Measurements from ENCODE around the gene PTBP2. TPM values are rescaled to one million over a fixed set of nuclear protein-coding genes. Genes with fewer than 3 reads are reported as not detected.

Gene PTBP2
- total and polyA plus RNA-seq, 10 of the 15 experiments (the other 5 are each of a cell fraction or from before 2014, with no cell fraction given) = 5.8 to 17.5 (median 11.1) TPM

DNA sequence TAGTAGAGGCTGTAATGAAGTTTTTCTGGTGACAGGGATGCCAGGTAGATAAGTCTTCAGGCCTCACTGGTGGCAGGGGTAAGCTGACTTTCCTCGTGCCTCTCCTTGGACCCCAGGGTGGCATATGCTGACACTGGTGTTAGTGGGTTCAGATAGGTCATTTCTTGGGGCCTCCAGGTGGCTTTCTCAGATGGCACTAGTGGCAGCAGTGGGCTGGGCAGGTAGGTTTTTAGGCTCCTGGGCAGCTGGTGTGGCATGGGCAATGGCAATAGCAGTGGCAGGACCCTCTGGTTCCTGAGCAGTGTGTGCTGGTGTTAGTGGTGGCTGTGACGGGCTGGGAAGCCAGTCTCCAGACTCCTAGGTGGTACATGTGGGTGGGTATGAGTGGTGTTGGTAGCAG, 140.3 kb downstream of the PTBP2 start:
- no TSS peak for BruUV-seq (replicated peaks)
- CTCF ChIA-PET = no interaction called here
- in situ Hi-C loops (cut with MboI) = no loop called here

DNA sequence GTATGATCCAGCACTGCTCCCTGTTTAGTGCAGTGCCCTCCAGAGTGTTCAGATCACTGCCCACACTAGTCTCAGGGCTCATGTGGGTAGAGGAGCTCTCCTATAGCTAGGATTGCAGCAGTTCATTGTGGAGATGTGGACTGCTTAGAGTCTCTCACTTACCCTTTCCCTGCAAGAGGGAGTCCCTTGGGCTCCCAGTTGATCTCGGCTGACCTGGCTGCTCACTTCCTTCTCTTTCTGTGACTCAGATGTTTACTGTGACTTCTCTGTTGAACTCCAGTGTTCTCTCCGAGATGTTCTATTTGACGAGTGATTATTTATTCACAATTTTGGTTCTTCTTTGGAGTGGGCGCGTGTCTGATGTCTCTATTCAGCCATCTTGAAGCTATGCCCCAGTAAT, 141.9 kb downstream of the PTBP2 start:
- no peak for FAIRE-seq
- H3K79me2 ChIP-seq (ENCODE audit: control insufficient read depth, insufficient read depth, low read length) = no peaks in the 10 kb centered on the region
- WGBS (ENCODE audit: insufficient coverage, insufficient replicate concordance, low lambda C conversion rate, missing lambda C conversion rate) = 59% methylated on average over 5 of the region's 5 CpGs
- no peak overlapping the region for H3K9ac ChIP-seq (ENCODE audit: control insufficient read depth, insufficient read depth, low read length)
- ChIA-PET POLR2A (no interaction called here), RAD21 (ENCODE audit: unreplicated experiment) (no interaction called here), SMC1A (ENCODE audit: uncharacterized antibody, unreplicated experiment) (no interaction called here), CTCF (no interaction called here)
- H4K20me1 ChIP-seq (ENCODE audit: control insufficient read depth, insufficient read depth) = no peaks in the 10 kb centered on the region
- H3K27ac ChIP-seq (ENCODE audit: control insufficient read depth, insufficient read depth) = no peak overlapping the region
- no peaks in the 10 kb centered on the region for H3K27me3 ChIP-seq (replicated peaks in 1 of 2; ENCODE audit: control insufficient read depth in 2 of 2, insufficient read depth in 2 of 2, low read length in 1 of 2)
- no TSS peak for BruUV-seq (replicated peaks)
- H2AFZ ChIP-seq (ENCODE audit: control insufficient read depth, low read depth, low read length) = no peak overlapping the region
- H3K4me3 ChIP-seq = no peak overlapping the region
- H3K4me1 ChIP-seq (ENCODE audit: control insufficient read depth, insufficient read depth, low read length) = no peaks in the 10 kb centered on the region
- no peaks in the 10 kb centered on the region for H3K36me3 ChIP-seq (ENCODE audit: control insufficient read depth in 2 of 2, insufficient read depth in 2 of 2, low read length in 1 of 2)
- DNase-seq (ENCODE audit: low read depth, low spot score) = no peak
- in situ Hi-C loops (cut with MboI) = no loop called here
- no peak for ATAC-seq
- H3K9me3 ChIP-seq (replicated peaks; ENCODE audit: control insufficient read depth, insufficient read depth, low read length) = no peaks in the 10 kb centered on the region
- no peak overlapping the region for H3K4me2 ChIP-seq (ENCODE audit: control insufficient read depth, insufficient read depth)
- intact Hi-C loops (cut with micrococcal nuclease; ENCODE audit: unreplicated experiment) = no loop called here
- TF ChIP-seq, protein P1, sequence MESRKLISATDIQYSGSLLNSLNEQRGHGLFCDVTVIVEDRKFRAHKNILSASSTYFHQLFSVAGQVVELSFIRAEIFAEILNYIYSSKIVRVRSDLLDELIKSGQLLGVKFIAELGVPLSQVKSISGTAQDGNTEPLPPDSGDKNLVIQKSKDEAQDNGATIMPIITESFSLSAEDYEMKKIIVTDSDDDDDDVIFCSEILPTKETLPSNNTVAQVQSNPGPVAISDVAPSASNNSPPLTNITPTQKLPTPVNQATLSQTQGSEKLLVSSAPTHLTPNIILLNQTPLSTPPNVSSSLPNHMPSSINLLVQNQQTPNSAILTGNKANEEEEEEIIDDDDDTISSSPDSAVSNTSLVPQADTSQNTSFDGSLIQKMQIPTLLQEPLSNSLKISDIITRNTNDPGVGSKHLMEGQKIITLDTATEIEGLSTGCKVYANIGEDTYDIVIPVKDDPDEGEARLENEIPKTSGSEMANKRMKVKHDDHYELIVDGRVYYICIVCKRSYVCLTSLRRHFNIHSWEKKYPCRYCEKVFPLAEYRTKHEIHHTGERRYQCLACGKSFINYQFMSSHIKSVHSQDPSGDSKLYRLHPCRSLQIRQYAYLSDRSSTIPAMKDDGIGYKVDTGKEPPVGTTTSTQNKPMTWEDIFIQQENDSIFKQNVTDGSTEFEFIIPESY (IDR thresholded peaks at IDR 0.05) = no peak
- TF ChIP-seq CBFB (IDR thresholded peaks at IDR 0.05; ENCODE audit: low read depth) (no peak), YY1 (IDR thresholded peaks at IDR 0.05; ENCODE audit: low read depth, low read length) (no peak), YBX1 (IDR thresholded peaks at IDR 0.05) (no peak), EZH2 (IDR thresholded peaks at IDR 0.05; ENCODE audit: borderline replicate concordance, control insufficient read depth, low read depth, low read length) (no peak), HDAC6 (IDR thresholded peaks at IDR 0.05; ENCODE audit: unreplicated experiment) (no peak), JUND (IDR thresholded peaks at IDR 0.05; ENCODE audit: low read depth, low read length) (no peak), SIX5 (IDR thresholded peaks at IDR 0.05; ENCODE audit: low read depth, low read length, severe bottlenecking) (no peak)
- TF ChIP-seq, protein P2, sequence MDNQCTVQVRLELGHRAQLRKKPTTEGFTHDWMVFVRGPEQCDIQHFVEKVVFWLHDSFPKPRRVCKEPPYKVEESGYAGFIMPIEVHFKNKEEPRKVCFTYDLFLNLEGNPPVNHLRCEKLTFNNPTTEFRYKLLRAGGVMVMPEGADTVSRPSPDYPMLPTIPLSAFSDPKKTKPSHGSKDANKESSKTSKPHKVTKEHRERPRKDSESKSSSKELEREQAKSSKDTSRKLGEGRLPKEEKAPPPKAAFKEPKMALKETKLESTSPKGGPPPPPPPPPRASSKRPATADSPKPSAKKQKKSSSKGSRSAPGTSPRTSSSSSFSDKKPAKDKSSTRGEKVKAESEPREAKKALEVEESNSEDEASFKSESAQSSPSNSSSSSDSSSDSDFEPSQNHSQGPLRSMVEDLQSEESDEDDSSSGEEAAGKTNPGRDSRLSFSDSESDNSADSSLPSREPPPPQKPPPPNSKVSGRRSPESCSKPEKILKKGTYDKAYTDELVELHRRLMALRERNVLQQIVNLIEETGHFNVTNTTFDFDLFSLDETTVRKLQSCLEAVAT (IDR thresholded peaks at IDR 0.05) = no peak
- TF ChIP-seq, protein P3, sequence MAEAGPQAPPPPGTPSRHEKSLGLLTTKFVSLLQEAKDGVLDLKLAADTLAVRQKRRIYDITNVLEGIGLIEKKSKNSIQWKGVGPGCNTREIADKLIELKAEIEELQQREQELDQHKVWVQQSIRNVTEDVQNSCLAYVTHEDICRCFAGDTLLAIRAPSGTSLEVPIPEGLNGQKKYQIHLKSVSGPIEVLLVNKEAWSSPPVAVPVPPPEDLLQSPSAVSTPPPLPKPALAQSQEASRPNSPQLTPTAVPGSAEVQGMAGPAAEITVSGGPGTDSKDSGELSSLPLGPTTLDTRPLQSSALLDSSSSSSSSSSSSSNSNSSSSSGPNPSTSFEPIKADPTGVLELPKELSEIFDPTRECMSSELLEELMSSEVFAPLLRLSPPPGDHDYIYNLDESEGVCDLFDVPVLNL (IDR thresholded peaks at IDR 0.05; ENCODE audit: low read depth, low read length) = no peak

More for the DNA sequence above, 140.3 kb downstream of the PTBP2 start:
- ChIA-PET SMC1A (ENCODE audit: uncharacterized antibody, unreplicated experiment) (no interaction called here), RAD21 (ENCODE audit: unreplicated experiment) (no interaction called here), POLR2A (no interaction called here)
- Histone ChIP-seq H3K4me2 (ENCODE audit: control insufficient read depth, insufficient read depth) (no peak overlapping the region), H3K9me3 (replicated peaks; ENCODE audit: control insufficient read depth, insufficient read depth, low read length) (no peaks in the 10 kb centered on the region), H3K9ac (ENCODE audit: control insufficient read depth, insufficient read depth, low read length) (no peak overlapping the region), H3K4me1 (ENCODE audit: control insufficient read depth, insufficient read depth, low read length) (no peaks in the 10 kb centered on the region), H3K27me3 (replicated peaks in 1 of 2; ENCODE audit: control insufficient read depth in 2 of 2, insufficient read depth in 2 of 2, low read length in 1 of 2) (no peaks in the 10 kb centered on the region), H3K27ac (ENCODE audit: control insufficient read depth, insufficient read depth) (no peak overlapping the region), H2AFZ (ENCODE audit: control insufficient read depth, low read depth, low read length) (no peak overlapping the region), H3K4me3 (no peak overlapping the region), H4K20me1 (ENCODE audit: control insufficient read depth, insufficient read depth) (no peaks in the 10 kb centered on the region), H3K36me3 (ENCODE audit: control insufficient read depth in 2 of 2, insufficient read depth in 2 of 2, low read length in 1 of 2) (no peaks in the 10 kb centered on the region), H3K79me2 (ENCODE audit: control insufficient read depth, insufficient read depth, low read length) (no peaks in the 10 kb centered on the region)
- intact Hi-C loops (cut with micrococcal nuclease; ENCODE audit: unreplicated experiment) = no loop called here
- no peak for DNase-seq (ENCODE audit: low read depth, low spot score)
- ATAC-seq = no peak
- no peak for FAIRE-seq
- TF ChIP-seq EP300 (IDR thresholded peaks at IDR 0.05; ENCODE audit: borderline replicate concordance in 1 of 2, control insufficient read depth in 1 of 2, low read depth in 2 of 2, low read length in 2 of 2) (no peak), SRF (IDR thresholded peaks at IDR 0.05; ENCODE audit: low read depth in 2 of 2, low read length in 2 of 2) (no peak), EED (IDR thresholded peaks at IDR 0.05; ENCODE audit: low read depth) (no peak), RBBP5 (conservative IDR thresholded peaks at IDR 0.05) (no peak), TCF12 (IDR thresholded peaks at IDR 0.05; ENCODE audit: low read depth, low read length) (no peak), BACH1 (IDR thresholded peaks at IDR 0.05; ENCODE audit: borderline replicate concordance) (no peak), ASH2L (IDR thresholded peaks at IDR 0.05; ENCODE audit: borderline replicate concordance, low read depth) (no peak), TAF1 (IDR thresholded peaks at IDR 0.05; ENCODE audit: borderline replicate concordance, low read depth, low read length) (no peak), RAD21 (IDR thresholded peaks at IDR 0.05; ENCODE audit: insufficient read depth, low read depth, low read length) (no peak), YY1 (IDR thresholded peaks at IDR 0.05; ENCODE audit: low read depth, low read length) (no peak)
- whole genome bisulfite sequencing (ENCODE audit: insufficient coverage, insufficient replicate concordance, low lambda C conversion rate, missing lambda C conversion rate) = 3% methylated on average over 2 of the region's 2 CpGs
